Cardiac fibroblast (primary cell): ENCODE measurements around the gene WBP4.

Source experiments
- DNase-seq, 2 donors: peaks; one replicate each; pipeline versions ENCODE4 v3.0.0 to v3.0.0-alpha.2; 2010; ENCODE audit warnings: low read depth in 2 of 2
- H3K4me3 ChIP-seq, 2 donors: replicated peaks in 1 of 2; 1 replicate in 1 of 2; 2 replicates in 1 of 2; pipeline ENCODE4 v1.5.1; 2011; ENCODE audit warnings: low read depth in 2 of 2, low read length in 2 of 2, mild to moderate bottlenecking in 2 of 2, moderate library complexity in 1 of 2
- CTCF ChIP-seq: IDR thresholded peaks from one replicate; pipeline ENCODE4 v1.5.1; 2011; ENCODE audit warnings: low read depth, mild to moderate bottlenecking, low read length, inconsistent platforms

Gene WBP4

GRCh38 chr13:41061914-41062837, 867 bp downstream of the WBP4 start:
- DNase-seq = peak; percentile 85 to 89
- H3K4me3 ChIP-seq = peak overlapping the region; percentile 79 to 83
- no peak for TF ChIP-seq CTCF

- no peak for TF ChIP-seq CTCF
- DNase-seq = peak; percentile 65 to 84
- no peak overlapping the region for H3K4me3 ChIP-seq
Observed at GRCh38 chr13:41064493-41064892, 3.2 kb downstream of the WBP4 start.

- no peak overlapping the region for H3K4me3 ChIP-seq
- peak; percentile 77 to 80 for DNase-seq
- TF ChIP-seq CTCF = no peak
Observed at GRCh38 chr13:41065078-41065477, 3.8 kb downstream of the WBP4 start.

- H3K4me3 ChIP-seq = no peak overlapping the region
- no peak for TF ChIP-seq CTCF
- no peak for DNase-seq
Observed at GRCh38 chr13:41074523-41074922, 13.2 kb downstream of the WBP4 start.

GRCh38 chr13:41075034-41075433, 13.7 kb downstream of the WBP4 start:
- H3K4me3 ChIP-seq = no peak overlapping the region
- DNase-seq = peak; percentile 60 to 63
- peak; percentile 50 for TF ChIP-seq CTCF

GRCh38 chr13:41075485-41075884, 14.2 kb downstream of the WBP4 start:
- no peak for TF ChIP-seq CTCF
- no peak for DNase-seq
- no peak overlapping the region for H3K4me3 ChIP-seq

GRCh38 chr13:41077475-41077874, 16.2 kb downstream of the WBP4 start:
- H3K4me3 ChIP-seq = no peak overlapping the region
- DNase-seq = no peak
- no peak for TF ChIP-seq CTCF
